Head of caudate nucleus (tissue), 42 donors: Measurements from ENCODE around the gene CDHR4.

Experiments
- DNase-seq, 42 donors: peaks; one replicate each; pipeline versions ENCODE4 v3.0.0 to v3.0.0-alpha.2; 2020 to 2021; ENCODE audit warnings: mixed read lengths in 7 of 42
- intact Hi-C: fragments of 100-400 bp; cut with DNase I; formaldehyde crosslinking; loops from one replicate; pipeline ENCODE4 v1.15.0; 2022

Gene CDHR4

DNA sequence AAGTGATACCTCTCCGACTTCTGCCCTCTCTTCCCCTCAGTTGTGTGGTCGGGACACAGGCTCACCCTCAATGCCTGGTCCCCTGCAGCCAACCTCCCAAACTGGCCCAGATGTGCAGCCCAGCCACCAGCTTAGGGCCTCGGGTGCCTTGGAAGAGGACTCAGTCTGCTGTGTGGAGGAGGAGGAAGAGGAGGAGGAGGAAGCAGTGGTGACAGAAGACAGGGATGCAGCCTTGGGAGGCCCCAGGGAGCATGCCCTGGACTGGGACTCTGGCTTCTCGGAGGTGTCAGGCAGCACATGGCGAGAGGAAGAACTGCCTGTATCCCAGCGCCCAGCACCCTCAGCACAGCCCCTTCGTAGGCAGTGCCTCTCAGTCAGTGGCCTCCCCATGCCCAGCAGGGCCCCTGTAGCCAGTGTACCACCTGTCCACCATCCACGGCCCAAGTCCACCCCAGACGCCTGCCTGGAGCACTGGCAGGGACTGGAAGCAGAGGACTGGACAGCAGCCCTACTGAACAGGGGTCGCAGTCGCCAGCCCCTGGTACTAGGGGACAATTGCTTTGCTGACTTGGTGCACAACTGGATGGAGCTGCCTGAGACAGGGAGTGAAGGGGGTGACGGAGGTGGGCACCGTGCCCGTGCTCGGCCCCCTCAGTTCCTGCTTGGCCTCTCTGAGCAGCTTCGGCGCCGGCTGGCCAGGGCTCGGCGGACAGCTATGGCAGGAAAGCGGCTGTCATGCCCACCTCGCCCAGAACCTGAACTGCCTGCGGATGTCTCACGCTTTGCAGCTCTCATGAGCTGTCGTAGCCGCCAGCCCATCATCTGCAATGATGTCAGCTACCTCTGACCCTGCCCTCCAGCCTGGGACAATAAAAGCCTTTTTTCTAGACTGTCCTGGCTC lies 4.7 kb upstream of the CDHR4 start:
- intact Hi-C loops = loop anchor here (5.0 kb wide), 1 partner anchor 33 kb away; no protein-coding TSS in a partner anchor
- peak in 1 of 42 donors; percentile 26 for DNase-seq

DNA sequence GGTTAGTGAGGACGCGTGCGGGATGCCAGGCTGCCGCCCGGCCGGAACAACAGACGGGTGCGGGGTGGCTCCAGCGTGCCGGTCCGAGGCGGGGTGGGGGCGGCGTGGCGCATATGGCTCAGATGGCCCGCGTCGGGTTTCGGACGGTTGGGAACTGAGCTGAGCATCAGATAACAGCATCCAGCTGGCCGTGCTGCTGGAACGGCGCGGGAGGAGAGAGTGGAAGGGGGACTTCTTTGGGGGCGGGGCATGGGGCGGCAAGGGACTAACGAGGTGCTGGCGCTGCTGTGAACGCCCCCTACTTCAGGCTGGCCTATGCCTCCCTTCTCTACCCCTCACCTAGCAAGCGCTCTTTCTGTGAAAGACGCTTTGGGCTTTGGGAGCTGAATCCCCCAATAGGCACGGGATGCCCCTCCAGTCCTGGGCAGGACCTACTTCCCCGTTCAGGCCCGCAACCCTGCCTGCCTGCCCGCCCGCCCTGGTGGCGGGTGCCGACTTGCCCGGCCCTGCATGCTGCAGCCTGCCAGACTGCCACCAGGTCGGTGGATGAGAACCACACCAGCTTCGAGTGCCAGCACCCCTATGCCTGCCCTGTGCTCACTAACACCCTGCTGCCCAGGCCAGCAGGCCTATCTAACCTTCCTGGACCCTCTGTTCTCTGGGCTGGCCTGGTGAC lies 3.9 kb upstream of the CDHR4 start:
- intact Hi-C loops = loop anchor here (5.0 kb wide), 1 partner anchor 34 kb away; no protein-coding TSS in a partner anchor
- DNase-seq = peak in 12 of 42 donors; percentile 19 to 52 (median 34)

DNA sequence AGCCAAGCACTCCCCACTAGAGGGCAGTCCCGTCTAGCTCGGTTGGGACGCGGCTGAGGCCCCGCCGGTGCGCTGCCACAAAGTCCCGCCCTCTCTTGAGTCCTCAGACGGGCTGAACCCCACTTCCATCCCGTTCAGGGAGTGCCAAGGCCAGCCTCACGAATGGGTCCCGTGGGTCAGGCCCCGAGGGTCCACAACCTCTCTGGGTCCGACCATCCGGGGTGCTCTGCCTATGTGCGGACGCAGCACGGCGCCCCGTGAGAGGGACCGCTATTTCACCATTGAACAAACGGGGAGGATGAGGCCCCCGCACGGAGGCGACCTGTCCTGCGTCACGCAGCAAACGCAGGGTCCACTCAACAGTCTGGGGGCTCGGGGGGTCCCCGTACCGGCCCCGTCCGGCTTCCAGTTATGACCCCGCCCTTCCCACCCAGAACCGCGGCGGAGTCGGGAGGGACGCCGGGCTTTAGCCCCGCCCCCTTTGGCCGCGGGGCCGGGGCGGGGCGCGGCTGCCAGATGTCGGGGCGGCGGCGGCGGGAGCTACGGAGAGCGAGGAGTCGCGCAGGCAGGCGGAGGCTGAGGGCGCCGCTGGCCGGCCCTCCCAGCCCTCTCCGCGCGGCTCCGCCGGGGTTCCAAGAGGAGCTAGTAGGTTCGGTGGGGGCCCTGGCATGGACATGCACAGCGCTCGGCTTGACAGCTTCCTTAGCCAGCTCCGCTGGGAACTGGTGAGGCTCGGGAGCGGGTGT lies 3.2 kb upstream of the CDHR4 start, which contains the start of gene INKA1:
TSS of gene INKA1 (plus strand) at position 543 of the 746 bp plus-strand sequence. CDS start at position 675, 132 bp downstream.
- DNase-seq = peak; percentile 82 to 96 (median 91)
- intact Hi-C loops = loop anchor here (5.0 kb wide), 1 partner anchor 34 kb away; no protein-coding TSS in a partner anchor

- intact Hi-C loops = loop anchor here (5.0 kb wide), 1 partner anchor 36 kb away; no protein-coding TSS in a partner anchor
- no peak for DNase-seq
These were observed 1.5 kb upstream of the CDHR4 start for GRCh38 chr3:49801160-49801559.

DNA sequence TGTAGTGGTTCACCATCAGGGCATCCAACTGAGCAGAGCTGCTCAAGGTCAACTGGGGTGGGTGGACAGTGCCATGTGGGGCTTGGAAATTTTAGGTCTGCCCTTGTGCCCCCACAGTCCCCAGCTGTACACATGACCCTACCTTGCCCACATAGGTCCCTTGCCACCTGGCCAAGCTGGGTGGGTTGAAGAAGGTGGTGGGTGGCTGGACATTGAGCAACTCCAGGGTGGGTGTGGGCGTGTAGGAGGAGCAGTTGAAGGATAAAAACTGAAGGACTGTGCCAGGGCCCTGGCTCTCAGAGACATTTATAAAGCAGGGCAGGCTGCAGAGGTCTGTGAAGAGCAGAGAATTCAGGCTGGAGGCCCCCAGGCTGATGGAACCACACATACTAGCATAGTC lies 568 bp downstream of the CDHR4 start:
- DNase-seq = no peak
- intact Hi-C loops = no loop called here

- no peak for DNase-seq
- intact Hi-C loops = no loop called here
These were observed 4.5 kb downstream of the CDHR4 start for GRCh38 chr3:49794926-49795905.

DNA sequence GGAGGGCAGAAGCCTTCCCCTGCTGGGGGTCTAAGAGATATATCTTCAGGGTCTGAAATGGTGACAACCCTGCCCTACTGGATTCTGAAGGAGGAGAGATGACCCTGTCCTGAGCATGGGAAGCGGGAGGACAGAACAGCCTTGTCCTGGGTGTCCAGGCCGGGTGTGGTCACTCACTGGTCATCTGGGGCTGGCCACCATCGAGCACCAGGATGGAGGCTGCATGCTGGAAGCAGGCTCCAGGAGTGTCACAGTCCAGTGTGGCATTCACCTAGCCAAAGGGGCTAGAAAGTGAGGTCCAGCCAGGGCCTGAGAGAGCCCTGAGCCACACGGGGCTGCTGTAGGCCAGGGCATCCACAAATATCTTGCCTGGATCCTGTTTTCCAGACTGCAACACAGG lies 5.2 kb downstream of the CDHR4 start:
- intact Hi-C loops = no loop called here
- DNase-seq = no peak

DNA sequence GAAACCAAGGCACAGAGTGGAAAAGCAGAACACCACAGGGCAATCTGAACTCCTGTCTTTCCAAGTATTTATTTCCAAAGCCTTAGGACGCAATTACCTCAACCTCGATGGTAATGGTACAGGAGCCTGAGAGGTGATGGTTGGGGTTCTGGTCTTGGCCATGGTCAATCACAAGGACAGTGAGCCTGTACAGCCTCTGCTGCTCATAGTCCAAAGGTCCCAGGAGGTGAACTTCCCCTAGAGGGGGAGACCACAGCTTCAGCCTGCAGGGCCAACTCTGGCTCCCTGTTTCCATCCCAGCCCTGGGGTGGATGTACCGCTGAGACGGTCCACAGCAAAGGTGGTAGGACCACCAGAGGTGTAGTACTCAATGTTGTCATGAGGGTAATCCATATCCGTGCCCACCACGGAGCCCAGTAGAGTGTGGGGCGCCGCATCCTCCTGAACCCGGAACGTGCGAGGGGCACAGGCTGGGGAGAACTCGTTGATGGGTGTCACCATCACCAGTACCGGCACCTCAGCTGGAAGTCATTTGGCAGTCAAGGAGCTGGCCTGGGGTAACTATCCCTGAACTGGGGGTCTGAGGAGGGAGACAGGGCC lies 6.1 kb downstream of the CDHR4 start:
- intact Hi-C loops = no loop called here
- DNase-seq = no peak

GRCh38 chr3:49792371-49793150 lies 7.1 kb downstream of the CDHR4 start:
- no peak for DNase-seq
- intact Hi-C loops = no loop called here

- no peak for DNase-seq
These were observed 8.1 kb downstream of the CDHR4 start for GRCh38 chr3:49791571-49791970.

GRCh38 chr3:49790626-49791411 lies 8.9 kb downstream of the CDHR4 start:
- intact Hi-C loops = no loop called here
- no peak for DNase-seq

More at GRCh38 chr3:49791571-49791970, 8.1 kb downstream of the CDHR4 start:
- intact Hi-C loops = no loop called here

- no peak for DNase-seq
- intact Hi-C loops = loop anchor here (5.0 kb wide), 1 partner anchor 66 kb away; the partner anchor contains the start of gene GMPPB
These were observed 11.6 kb downstream of the CDHR4 start for GRCh38 chr3:49788056-49788455.

- intact Hi-C loops = loop anchor here (5.0 kb wide), 1 partner anchor 65 kb away; the partner anchor contains the start of gene GMPPB
These were observed 12.1 kb downstream of the CDHR4 start for GRCh38 chr3:49787536-49787935.

DNA sequence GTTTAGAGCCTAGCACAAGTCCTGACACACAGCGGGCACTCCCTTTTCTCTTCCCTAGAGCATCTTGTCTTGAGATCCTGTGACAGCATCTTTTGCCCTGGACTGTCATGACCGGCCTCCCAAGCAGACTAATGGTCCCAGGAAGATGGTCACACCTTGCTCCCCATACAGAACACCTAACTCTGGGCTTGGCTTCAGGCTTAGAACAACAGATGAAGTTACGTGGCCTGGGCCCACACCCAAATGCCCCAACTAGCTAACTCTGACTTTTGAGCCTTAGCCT lies 12.6 kb downstream of the CDHR4 start:
- DNase-seq = peak in 1 of 42 donors; percentile 29
- intact Hi-C loops = loop anchor here (5.0 kb wide), 1 partner anchor 65 kb away; the partner anchor contains the start of gene GMPPB

More at GRCh38 chr3:49787536-49787935, 12.1 kb downstream of the CDHR4 start:
- no peak for DNase-seq

GRCh38 chr3:49786357-49787181 lies 13.1 kb downstream of the CDHR4 start, which contains the start of gene IP6K1:
Gene IP6K1, minus strand, starts transcription at chr3:49786542. Its CDS starts 38,502 bp downstream, at chr3:49748040.
- peak; percentile 100 for DNase-seq
- intact Hi-C loops = loop anchor here (5.0 kb wide), 1 partner anchor 64 kb away; the partner anchor contains the start of gene GMPPB
